ENCODE measurements around the gene PKD2L1.

PKD2L1 gene

DNA sequence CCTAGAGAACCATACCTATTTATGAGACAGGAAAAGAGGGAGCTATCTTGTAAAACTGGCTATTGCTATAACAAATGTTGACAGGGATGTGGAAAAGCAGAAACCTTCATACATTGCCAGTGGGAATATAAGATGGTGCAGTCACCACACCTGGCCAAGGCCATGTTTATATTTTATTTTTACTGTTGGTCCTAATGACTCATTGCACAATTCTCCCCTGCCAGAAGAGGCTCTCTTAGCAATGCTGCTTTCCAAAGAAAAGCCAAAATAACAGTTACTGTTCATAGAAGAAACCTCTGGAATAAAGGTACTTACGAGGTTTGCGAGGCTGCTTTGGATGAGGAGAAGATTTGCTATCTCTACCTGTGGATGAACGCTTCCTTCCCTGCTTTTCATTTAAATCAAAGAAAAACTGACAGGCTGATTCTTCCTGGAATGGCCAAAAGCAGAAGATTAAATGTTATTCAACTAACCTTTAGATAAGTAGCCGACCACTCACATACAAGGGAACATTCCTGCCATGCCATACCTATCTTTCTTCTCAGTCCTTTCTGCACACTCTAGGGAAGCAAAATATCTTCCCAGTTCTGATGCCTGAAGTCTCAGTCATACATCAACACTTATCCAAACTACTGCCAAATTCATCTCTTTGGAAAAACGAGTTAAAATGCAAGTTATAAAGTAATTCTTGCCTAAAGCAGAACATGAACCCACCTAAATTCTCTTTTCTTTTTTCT, 84.4 kb downstream of the PKD2L1 start:
- H3K4me3 ChIP-seq (replicated peaks; ENCODE audit: low read depth, low read length) = no peak overlapping the region
- TF ChIP-seq, protein P1, sequence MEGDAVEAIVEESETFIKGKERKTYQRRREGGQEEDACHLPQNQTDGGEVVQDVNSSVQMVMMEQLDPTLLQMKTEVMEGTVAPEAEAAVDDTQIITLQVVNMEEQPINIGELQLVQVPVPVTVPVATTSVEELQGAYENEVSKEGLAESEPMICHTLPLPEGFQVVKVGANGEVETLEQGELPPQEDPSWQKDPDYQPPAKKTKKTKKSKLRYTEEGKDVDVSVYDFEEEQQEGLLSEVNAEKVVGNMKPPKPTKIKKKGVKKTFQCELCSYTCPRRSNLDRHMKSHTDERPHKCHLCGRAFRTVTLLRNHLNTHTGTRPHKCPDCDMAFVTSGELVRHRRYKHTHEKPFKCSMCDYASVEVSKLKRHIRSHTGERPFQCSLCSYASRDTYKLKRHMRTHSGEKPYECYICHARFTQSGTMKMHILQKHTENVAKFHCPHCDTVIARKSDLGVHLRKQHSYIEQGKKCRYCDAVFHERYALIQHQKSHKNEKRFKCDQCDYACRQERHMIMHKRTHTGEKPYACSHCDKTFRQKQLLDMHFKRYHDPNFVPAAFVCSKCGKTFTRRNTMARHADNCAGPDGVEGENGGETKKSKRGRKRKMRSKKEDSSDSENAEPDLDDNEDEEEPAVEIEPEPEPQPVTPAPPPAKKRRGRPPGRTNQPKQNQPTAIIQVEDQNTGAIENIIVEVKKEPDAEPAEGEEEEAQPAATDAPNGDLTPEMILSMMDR (IDR thresholded peaks at IDR 0.05; ENCODE audit: low read length, missing control alignments) = no peak
- peak; percentile 43 for DNase-seq (ENCODE audit: low read depth)

DNA sequence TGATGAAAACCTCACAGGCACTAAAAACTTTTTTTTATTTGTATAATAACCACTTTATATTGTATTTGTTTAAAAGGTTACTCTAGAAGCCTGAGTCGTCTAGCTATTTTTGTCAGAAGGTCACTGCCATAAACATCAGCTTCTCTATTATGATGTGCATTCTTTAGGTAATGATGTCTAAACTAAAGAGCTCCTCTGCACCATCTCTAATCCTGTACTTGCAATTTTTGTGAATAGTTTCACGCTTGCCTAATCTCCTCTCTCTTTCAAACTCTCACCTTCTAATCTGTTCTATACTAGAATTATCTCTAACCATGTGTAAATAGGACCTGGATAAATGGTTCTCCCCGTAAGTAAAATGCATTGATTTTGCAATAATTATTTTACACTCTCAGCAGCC, 90.2 kb downstream of the PKD2L1 start:
- no peak overlapping the region for H3K4me3 ChIP-seq (replicated peaks; ENCODE audit: low read depth, low read length)
- DNase-seq (ENCODE audit: low read depth) = no peak
- TF ChIP-seq, protein P1 (IDR thresholded peaks at IDR 0.05; ENCODE audit: low read length, missing control alignments) = no peak

DNA sequence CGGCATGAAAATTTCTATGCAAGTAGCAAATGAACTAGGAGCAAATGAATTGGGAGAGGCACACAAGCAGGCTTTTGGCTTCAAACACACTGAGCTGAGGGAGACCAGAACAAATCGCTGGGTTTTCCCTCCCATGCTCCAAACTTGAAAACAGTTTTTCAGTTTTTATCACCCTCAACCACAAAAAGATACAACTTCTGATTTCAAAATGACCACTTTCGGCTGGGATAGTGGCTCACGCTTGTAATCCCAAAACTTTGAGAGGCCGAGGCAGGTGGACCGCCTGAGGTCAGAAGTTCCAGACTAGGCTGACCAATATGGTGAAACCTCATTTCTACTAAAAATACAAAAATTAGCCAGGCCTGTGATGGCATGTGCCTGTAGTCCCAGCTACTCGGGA, 91.6 kb downstream of the PKD2L1 start:
- TF ChIP-seq, protein P1 (IDR thresholded peaks at IDR 0.05; ENCODE audit: low read length, missing control alignments) = no peak
- no peak for DNase-seq (ENCODE audit: low read depth)
- no peak overlapping the region for H3K4me3 ChIP-seq (replicated peaks; ENCODE audit: low read depth, low read length)

Data from fibroblast of pulmonary artery (primary cell).